Activated CD8-positive, alpha-beta T cell treated with anti-CD3 and anti-CD28 coated beads for 36 hours (primary cell): ENCODE results near the gene TMEM208. TPM values are rescaled to one million over a fixed set of nuclear protein-coding genes. Genes with fewer than 3 reads are reported as not detected.

ENCODE experiments used
- ATAC-seq: fragments of 200-7000 bp; cut with Tn5 transposase; one replicate; pipeline ENCODE4 v1.10.0; 2021; ENCODE audit warnings: mild to moderate bottlenecking, moderate library complexity
- CTCF ChIA-PET: fragments of 350-600 bp; sonication (Branson Sonifier 250); formaldehyde crosslinking; loops from one replicate; lab custom pipeline; 2021; ENCODE audit warnings: antibody characterized with exemption; lab: Charles Lee
- POLR2A ChIA-PET: fragments of 350-600 bp; sonication (Branson Sonifier 250); formaldehyde crosslinking; loops from one replicate; lab custom pipeline; 2021; ENCODE audit warnings: antibody characterized with exemption; lab: Charles Lee
- DNase-seq: peaks from one replicate; pipeline ENCODE4 v3.0.0-alpha.2; 2020
- H3K27ac Mint-ChIP-seq: one replicate; pipeline ENCODE4 v1.8.0; 2021; ENCODE audit warnings: mild to moderate bottlenecking, mixed read lengths
- H3K27me3 Mint-ChIP-seq: one replicate; pipeline ENCODE4 v1.8.0; 2021; ENCODE audit warnings: mixed read lengths
- H3K36me3 Mint-ChIP-seq: one replicate; pipeline ENCODE4 v1.8.0; 2021; ENCODE audit warnings: low read depth, mixed read lengths
- H3K4me1 Mint-ChIP-seq: one replicate; pipeline ENCODE4 v1.8.0; 2021; ENCODE audit warnings: low read depth, mixed read lengths
- H3K4me3 Mint-ChIP-seq: one replicate; pipeline ENCODE4 v1.8.0; 2021; ENCODE audit warnings: mild to moderate bottlenecking, moderate library complexity, mixed read lengths
- H3K9me3 Mint-ChIP-seq: one replicate; pipeline ENCODE4 v1.8.0; 2021; ENCODE audit warnings: mixed read lengths
- CTCF ChIP-seq: fragments of 200-600 bp; IDR thresholded peaks from one replicate; pipeline ENCODE4 v1.8.0; 2022; ENCODE audit warnings: antibody characterized with exemption, mild to moderate bottlenecking
- intact Hi-C: fragments of 100-400 bp; cut with micrococcal nuclease; formaldehyde crosslinking; loops from one replicate; pipeline ENCODE4 v1.10.0; 2022
- total RNA-seq, 2 experiments: library from RNA; stranded (reverse); gene quantifications; one replicate each; pipeline ENCODE4 v1.2.3, GENCODE V29; 2021

Gene TMEM208
- total RNA-seq, 2 experiments from 2014 or later, result 25.7 to 30.7 TPM

- Mint-ChIP-seq H3K9me3 (no peaks in the 10 kb centered on the region), H3K4me3 (no peak overlapping the region), H3K36me3 (peaks cover 7% of the 10 kb centered on the region), H3K27me3 (no peaks in the 10 kb centered on the region), H3K27ac (no peak overlapping the region), H3K4me1 (peaks cover 4% of the 10 kb centered on the region)
- no peak for ATAC-seq
- CTCF ChIA-PET, result interaction anchor here (1.2 to 1.9 kb wide), 2 partner anchors 10 to 20 kb away, joined by 4 read pairs; no protein-coding TSS in a partner anchor
- TF ChIP-seq CTCF, result no peak
- POLR2A ChIA-PET, result interaction anchor here (0.9 to 1.5 kb wide), 5 partner anchors 10 to 73 kb away, joined by 3 to 6 read pairs (median 3); no protein-coding TSS in a partner anchor
- intact Hi-C loops, result no loop called here
- no peak for DNase-seq
Measured at GRCh38 chr16:67270931-67271338, 44.0 kb downstream of the TMEM208 start.

- intact Hi-C loops, result no loop called here
- Mint-ChIP-seq H3K27me3 (no peaks in the 10 kb centered on the region), H3K36me3 (peaks cover 12% of the 10 kb centered on the region), H3K4me3 (no peak overlapping the region), H3K4me1 (peaks cover 5% of the 10 kb centered on the region), H3K9me3 (no peaks in the 10 kb centered on the region), H3K27ac (no peak overlapping the region)
- POLR2A ChIA-PET, result interaction anchor here (1.1 to 1.5 kb wide), 4 partner anchors 14 to 74 kb away, joined by 3 to 6 read pairs (median 4); no protein-coding TSS in a partner anchor
- DNase-seq (no peak), ATAC-seq (no peak)
- no peak for TF ChIP-seq CTCF
- CTCF ChIA-PET, result interaction anchor here (1.2 kb wide), 1 partner anchor 11 kb away, joined by 4 read pairs; no protein-coding TSS in a partner anchor
Measured at GRCh38 chr16:67271446-67271845, 44.5 kb downstream of the TMEM208 start.

- CTCF ChIA-PET, result no interaction called here
Measured at GRCh38 chr16:67275321-67275720, 48.4 kb downstream of the TMEM208 start.

GRCh38 chr16:67277294-67277998 lies 50.5 kb downstream of the TMEM208 start:
- H3K36me3 Mint-ChIP-seq, result peaks cover 25% of the 10 kb centered on the region
- intact Hi-C loops, result loop anchor here (5.0 kb wide), 1 partner anchor 50 kb away; the partner anchor contains the start of genes KCTD19 and LRRC36
- peaks cover 18% of the 10 kb centered on the region for H3K4me1 Mint-ChIP-seq
- DNase-seq, result peak; percentile 49
- ChIA-PET CTCF (interaction anchor here (0.7 to 2.0 kb wide), 10 partner anchors 11 to 316 kb away, joined by 3 to 8 read pairs (median 3); partner anchors contain the start of genes CES3, KCTD19, LRRC36 and TMEM208), POLR2A (interaction anchor here (1.0 to 2.1 kb wide), 2 partner anchors 10 to 33 kb away, joined by 3 to 7 read pairs; no protein-coding TSS in a partner anchor)
- no peaks in the 10 kb centered on the region for H3K27me3 Mint-ChIP-seq
- TF ChIP-seq CTCF, result no peak
- H3K27ac Mint-ChIP-seq, result peak overlapping the region; percentile 83
- ATAC-seq, result no peak
- no peaks in the 10 kb centered on the region for H3K9me3 Mint-ChIP-seq
- H3K4me3 Mint-ChIP-seq, result peak overlapping the region; percentile 89

More at GRCh38 chr16:67275321-67275720, 48.4 kb downstream of the TMEM208 start:
- Mint-ChIP-seq H3K27ac (no peak overlapping the region), H3K4me3 (no peak overlapping the region), H3K27me3 (no peaks in the 10 kb centered on the region), H3K9me3 (no peaks in the 10 kb centered on the region), H3K36me3 (peaks cover 25% of the 10 kb centered on the region), H3K4me1 (peaks cover 18% of the 10 kb centered on the region)
- ATAC-seq (no peak), DNase-seq (no peak)
- intact Hi-C loops, result loop anchor here (5.0 kb wide), 1 partner anchor 52 kb away; the partner anchor contains the start of genes KCTD19 and LRRC36
- no peak for TF ChIP-seq CTCF
- POLR2A ChIA-PET, result no interaction called here
